GM23338 (cell line): Measurements from ENCODE around the gene GC. TPM values are rescaled to one million over a fixed set of nuclear protein-coding genes. Genes with fewer than 3 reads are reported as not detected.

Source experiments
- ATAC-seq: fragments of 200-7000 bp; cut with Tn5 transposase; 3 replicates; pipeline ENCODE4 v1.9.1; 2020
- DNase-seq: peaks from one replicate; pipeline ENCODE4 v3.0.0-alpha.2; 2015; ENCODE audit warnings: low spot score
- H2AFZ ChIP-seq: fragments of 200-600 bp; sonication (generic); 2 replicates; pipeline ENCODE4 v1.8.0; 2016; ENCODE audit warnings: antibody characterized with exemption, mild to moderate bottlenecking, moderate library complexity
- H3F3A ChIP-seq: fragments of 200-600 bp; sonication (generic); replicated peaks from 2 replicates; pipeline ENCODE4 v1.8.0; 2017; ENCODE audit warnings: antibody characterized with exemption, mixed run types, low read depth
- H3K27ac ChIP-seq: fragments of 200-600 bp; sonication (generic); 2 replicates; pipeline ENCODE4 v1.6.1; 2016; ENCODE audit warnings: low read depth
- H3K27me3 ChIP-seq: fragments of 200-600 bp; sonication (generic); 2 replicates; pipeline ENCODE4 v1.8.0; 2016; ENCODE audit warnings: mild to moderate bottlenecking, mixed run types, moderate library complexity; ENCODE audit not compliant: insufficient read depth
- H3K36me3 ChIP-seq: fragments of 200-600 bp; sonication (generic); 2 replicates; pipeline ENCODE4 v1.8.0; 2016; ENCODE audit warnings: mild to moderate bottlenecking; ENCODE audit not compliant: insufficient read depth
- H3K4me1 ChIP-seq: fragments of 200-600 bp; sonication (generic); 2 replicates; pipeline ENCODE4 v1.8.0; 2016; ENCODE audit warnings: mild to moderate bottlenecking, moderate library complexity; ENCODE audit not compliant: insufficient read depth
- H3K4me2 ChIP-seq: fragments of 200-600 bp; sonication (generic); 2 replicates; pipeline ENCODE4 v1.7.1; 2017; ENCODE audit warnings: mixed run types
- H3K4me3 ChIP-seq: fragments of 200-600 bp; sonication (generic); 2 replicates; pipeline ENCODE4 v1.6.1; 2016; ENCODE audit warnings: mixed run types
- H3K79me2 ChIP-seq: fragments of 200-600 bp; sonication (generic); replicated peaks from 2 replicates; pipeline ENCODE4 v1.8.0; 2017; ENCODE audit warnings: mild to moderate bottlenecking; ENCODE audit not compliant: insufficient read depth
- H3K9me2 ChIP-seq: fragments of 200-600 bp; sonication (generic); 2 replicates; pipeline ENCODE4 v1.8.0; 2017; ENCODE audit not compliant: insufficient read depth
- H4K20me1 ChIP-seq: fragments of 200-600 bp; sonication (generic); replicated peaks from 2 replicates; pipeline ENCODE4 v1.8.0; 2017; ENCODE audit warnings: mild to moderate bottlenecking; ENCODE audit not compliant: insufficient read depth
- H3K27ac Mint-ChIP-seq: 2 replicates; pipeline ENCODE4 v1.8.0; 2020; ENCODE audit warnings: inconsistent platforms, mild to moderate bottlenecking, moderate library complexity, mixed read lengths
- H3K27me3 Mint-ChIP-seq: 3 replicates; pipeline ENCODE4 v1.8.0; 2022; ENCODE audit warnings: low read depth, mild to moderate bottlenecking, moderate library complexity, mixed read lengths, inconsistent platforms; ENCODE audit not compliant: insufficient read depth, poor library complexity
- H3K36me3 Mint-ChIP-seq: 3 replicates; pipeline ENCODE4 v1.8.0; 2021; ENCODE audit warnings: low read depth, mild to moderate bottlenecking, inconsistent platforms, moderate library complexity, mixed read lengths
- H3K4me1 Mint-ChIP-seq: 3 replicates; pipeline ENCODE4 v1.8.0; 2020; ENCODE audit warnings: mild to moderate bottlenecking, inconsistent platforms, mixed read lengths
- H3K4me3 Mint-ChIP-seq: 3 replicates; pipeline ENCODE4 v1.8.0; 2021; ENCODE audit warnings: moderate library complexity, mild to moderate bottlenecking, inconsistent platforms, mixed read lengths
- H3K9me3 Mint-ChIP-seq: 3 replicates; pipeline ENCODE4 v1.8.0; 2020; ENCODE audit warnings: moderate library complexity, mild to moderate bottlenecking, inconsistent platforms, mixed read lengths
- EZH2phosphoT487 ChIP-seq: fragments of 200-600 bp; sonication (generic); IDR thresholded peaks from one replicate; pipeline ENCODE4 v1.8.1; 2018; ENCODE audit warnings: antibody characterized with exemption; ENCODE audit not compliant: unreplicated experiment
- NANOG ChIP-seq: IDR thresholded peaks from 2 replicates; pipeline ENCODE4 v1.6.1; 2016; ENCODE audit warnings: antibody characterized with exemption, borderline replicate concordance
- polyA plus RNA-seq: library from polyadenylated mRNA; unstranded; fragments of >200 nt; fragmentation: Nextera tagmentation; extraction: Ambion mirVana; gene quantifications from 2 replicates; pipeline ENCODE4 v1.2.1, GENCODE V29; 2016
- total RNA-seq: library from RNA; depleted of rRNA; stranded (reverse); fragments of >200 nt; shearing (Covaris generic); gene quantifications from 2 replicates; pipeline ENCODE4 v1.2.3, GENCODE V29; 2014
- TF ChIP-seq, protein P1 (sequence below): IDR thresholded peaks from one replicate; pipeline ENCODE4 v1.6.1; 2018; ENCODE audit warnings: antibody characterized with exemption; ENCODE audit not compliant: unreplicated experiment
- TF ChIP-seq, protein P2 (sequence below), 2 experiments: fragments of 200-600 bp in 1 of 2; sonication (generic) in 1 of 2; conservative IDR thresholded peaks; 2 replicates each; pipeline versions ENCODE4 v1.5.1 to v1.6.1; 2016 to 2017; ENCODE audit warnings: antibody characterized with exemption in 2 of 2, low read depth in 2 of 2, mild to moderate bottlenecking in 2 of 2, moderate library complexity in 1 of 2
- TF ChIP-seq, protein P3 (sequence below): IDR thresholded peaks from 2 replicates; pipeline ENCODE4 v1.6.1; 2016; ENCODE audit warnings: antibody characterized with exemption
- TF ChIP-seq, protein P4 (sequence below): fragments of 250-450 bp; sonication (Bioruptor Pico); IDR thresholded peaks from 2 replicates; pipeline ENCODE4 v1.5.0; 2020; ENCODE audit warnings: mild to moderate bottlenecking, moderate library complexity

GC gene
- total and polyA plus RNA-seq, 2 experiments from 2014 or later, result 0.21 to 1.7 TPM

DNA sequence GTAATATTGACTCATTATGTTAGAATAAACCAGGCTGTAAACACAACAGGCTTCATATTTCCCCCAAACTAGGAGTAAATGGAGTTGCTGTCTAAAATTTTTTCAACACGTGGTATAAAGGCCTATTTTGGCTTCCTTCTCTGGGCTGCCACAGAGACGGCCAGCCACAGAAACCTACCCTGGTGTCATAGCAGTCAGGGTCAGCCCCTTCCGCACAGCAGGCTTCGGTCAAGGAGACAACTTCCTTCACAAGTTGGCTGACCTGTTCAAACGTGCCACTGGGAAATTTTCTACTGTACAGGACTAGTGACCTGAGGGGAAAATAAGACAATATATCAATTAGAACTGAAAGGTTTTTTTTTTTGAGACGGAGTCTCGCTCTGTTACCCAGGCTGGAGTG lies 15.8 kb downstream of the GC start:
- ATAC-seq, result no peak
- Mint-ChIP-seq H3K36me3 (peaks cover 20% of the 10 kb centered on the region), H3K4me3 (no peak overlapping the region), H3K27me3 (no peaks in the 10 kb centered on the region), H3K9me3 (no peaks in the 10 kb centered on the region; the same call in 2 of the 3 replicates), H3K27ac (no peak overlapping the region), H3K4me1 (peaks cover 33% of the 10 kb centered on the region)
- no peak overlapping the region for H2AFZ ChIP-seq
- no peak overlapping the region for H3K4me2 ChIP-seq
- H3K4me3 ChIP-seq, result no peak overlapping the region
- H4K20me1 ChIP-seq, result no peaks in the 10 kb centered on the region
- DNase-seq, result no peak
- TF ChIP-seq, protein P1, sequence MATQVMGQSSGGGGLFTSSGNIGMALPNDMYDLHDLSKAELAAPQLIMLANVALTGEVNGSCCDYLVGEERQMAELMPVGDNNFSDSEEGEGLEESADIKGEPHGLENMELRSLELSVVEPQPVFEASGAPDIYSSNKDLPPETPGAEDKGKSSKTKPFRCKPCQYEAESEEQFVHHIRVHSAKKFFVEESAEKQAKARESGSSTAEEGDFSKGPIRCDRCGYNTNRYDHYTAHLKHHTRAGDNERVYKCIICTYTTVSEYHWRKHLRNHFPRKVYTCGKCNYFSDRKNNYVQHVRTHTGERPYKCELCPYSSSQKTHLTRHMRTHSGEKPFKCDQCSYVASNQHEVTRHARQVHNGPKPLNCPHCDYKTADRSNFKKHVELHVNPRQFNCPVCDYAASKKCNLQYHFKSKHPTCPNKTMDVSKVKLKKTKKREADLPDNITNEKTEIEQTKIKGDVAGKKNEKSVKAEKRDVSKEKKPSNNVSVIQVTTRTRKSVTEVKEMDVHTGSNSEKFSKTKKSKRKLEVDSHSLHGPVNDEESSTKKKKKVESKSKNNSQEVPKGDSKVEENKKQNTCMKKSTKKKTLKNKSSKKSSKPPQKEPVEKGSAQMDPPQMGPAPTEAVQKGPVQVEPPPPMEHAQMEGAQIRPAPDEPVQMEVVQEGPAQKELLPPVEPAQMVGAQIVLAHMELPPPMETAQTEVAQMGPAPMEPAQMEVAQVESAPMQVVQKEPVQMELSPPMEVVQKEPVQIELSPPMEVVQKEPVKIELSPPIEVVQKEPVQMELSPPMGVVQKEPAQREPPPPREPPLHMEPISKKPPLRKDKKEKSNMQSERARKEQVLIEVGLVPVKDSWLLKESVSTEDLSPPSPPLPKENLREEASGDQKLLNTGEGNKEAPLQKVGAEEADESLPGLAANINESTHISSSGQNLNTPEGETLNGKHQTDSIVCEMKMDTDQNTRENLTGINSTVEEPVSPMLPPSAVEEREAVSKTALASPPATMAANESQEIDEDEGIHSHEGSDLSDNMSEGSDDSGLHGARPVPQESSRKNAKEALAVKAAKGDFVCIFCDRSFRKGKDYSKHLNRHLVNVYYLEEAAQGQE, result no peak
- TF ChIP-seq NANOG, result no peak
- TF ChIP-seq, protein P2, sequence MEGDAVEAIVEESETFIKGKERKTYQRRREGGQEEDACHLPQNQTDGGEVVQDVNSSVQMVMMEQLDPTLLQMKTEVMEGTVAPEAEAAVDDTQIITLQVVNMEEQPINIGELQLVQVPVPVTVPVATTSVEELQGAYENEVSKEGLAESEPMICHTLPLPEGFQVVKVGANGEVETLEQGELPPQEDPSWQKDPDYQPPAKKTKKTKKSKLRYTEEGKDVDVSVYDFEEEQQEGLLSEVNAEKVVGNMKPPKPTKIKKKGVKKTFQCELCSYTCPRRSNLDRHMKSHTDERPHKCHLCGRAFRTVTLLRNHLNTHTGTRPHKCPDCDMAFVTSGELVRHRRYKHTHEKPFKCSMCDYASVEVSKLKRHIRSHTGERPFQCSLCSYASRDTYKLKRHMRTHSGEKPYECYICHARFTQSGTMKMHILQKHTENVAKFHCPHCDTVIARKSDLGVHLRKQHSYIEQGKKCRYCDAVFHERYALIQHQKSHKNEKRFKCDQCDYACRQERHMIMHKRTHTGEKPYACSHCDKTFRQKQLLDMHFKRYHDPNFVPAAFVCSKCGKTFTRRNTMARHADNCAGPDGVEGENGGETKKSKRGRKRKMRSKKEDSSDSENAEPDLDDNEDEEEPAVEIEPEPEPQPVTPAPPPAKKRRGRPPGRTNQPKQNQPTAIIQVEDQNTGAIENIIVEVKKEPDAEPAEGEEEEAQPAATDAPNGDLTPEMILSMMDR (conservative IDR thresholded peaks at IDR 0.05; ENCODE audit: low read depth in 2 of 2), result no peak
- H3K79me2 ChIP-seq, result no peaks in the 10 kb centered on the region
- H3K27me3 ChIP-seq, result no peaks in the 10 kb centered on the region
- no peaks in the 10 kb centered on the region for H3K36me3 ChIP-seq
- peaks cover 4% of the 10 kb centered on the region; the same call in 1 of the 2 replicates for H3F3A ChIP-seq
- H3K9me2 ChIP-seq, result peaks cover 3% of the 10 kb centered on the region; the same call in 1 of the 2 replicates
- H3K4me1 ChIP-seq, result peaks cover 29% of the 10 kb centered on the region
- no peak overlapping the region for H3K27ac ChIP-seq

DNA sequence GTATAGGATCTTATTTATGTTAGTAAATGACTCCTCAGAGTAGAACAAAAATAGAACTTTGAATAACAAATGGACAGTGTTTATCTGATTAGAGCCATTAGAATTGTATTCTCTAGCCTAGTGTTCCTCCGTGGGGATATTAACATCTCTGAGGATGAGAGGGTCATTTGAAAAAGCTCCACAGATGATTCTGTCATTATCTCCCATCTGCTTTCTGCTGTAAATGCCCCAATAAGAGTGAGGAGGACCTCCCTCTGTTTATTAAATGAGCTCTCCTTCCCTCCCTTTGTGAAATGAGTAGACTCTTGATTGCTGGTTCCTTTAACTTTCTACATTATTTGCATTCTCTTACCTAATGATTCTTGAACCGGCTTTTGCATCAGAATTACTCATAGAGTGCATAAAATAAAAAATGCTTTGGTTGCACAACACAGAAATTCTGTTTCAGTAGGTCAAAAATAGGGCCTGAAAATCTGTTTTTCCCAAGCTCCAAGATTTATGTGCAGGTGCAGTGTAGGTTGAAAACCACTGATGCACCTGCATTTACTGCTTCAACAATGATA lies 18.0 kb downstream of the GC start:
- H3K27ac Mint-ChIP-seq, result peak overlapping the region; percentile 94
- peak overlapping the region; percentile 84 for H3K27ac ChIP-seq
- ATAC-seq, result peak; percentile 84
- TF ChIP-seq EZH2phosphoT487, result no peak
- TF ChIP-seq, protein P3, sequence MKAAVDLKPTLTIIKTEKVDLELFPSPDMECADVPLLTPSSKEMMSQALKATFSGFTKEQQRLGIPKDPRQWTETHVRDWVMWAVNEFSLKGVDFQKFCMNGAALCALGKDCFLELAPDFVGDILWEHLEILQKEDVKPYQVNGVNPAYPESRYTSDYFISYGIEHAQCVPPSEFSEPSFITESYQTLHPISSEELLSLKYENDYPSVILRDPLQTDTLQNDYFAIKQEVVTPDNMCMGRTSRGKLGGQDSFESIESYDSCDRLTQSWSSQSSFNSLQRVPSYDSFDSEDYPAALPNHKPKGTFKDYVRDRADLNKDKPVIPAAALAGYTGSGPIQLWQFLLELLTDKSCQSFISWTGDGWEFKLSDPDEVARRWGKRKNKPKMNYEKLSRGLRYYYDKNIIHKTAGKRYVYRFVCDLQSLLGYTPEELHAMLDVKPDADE, result no peak
- TF ChIP-seq NANOG, result peak; percentile 98
- TF ChIP-seq, protein P4, sequence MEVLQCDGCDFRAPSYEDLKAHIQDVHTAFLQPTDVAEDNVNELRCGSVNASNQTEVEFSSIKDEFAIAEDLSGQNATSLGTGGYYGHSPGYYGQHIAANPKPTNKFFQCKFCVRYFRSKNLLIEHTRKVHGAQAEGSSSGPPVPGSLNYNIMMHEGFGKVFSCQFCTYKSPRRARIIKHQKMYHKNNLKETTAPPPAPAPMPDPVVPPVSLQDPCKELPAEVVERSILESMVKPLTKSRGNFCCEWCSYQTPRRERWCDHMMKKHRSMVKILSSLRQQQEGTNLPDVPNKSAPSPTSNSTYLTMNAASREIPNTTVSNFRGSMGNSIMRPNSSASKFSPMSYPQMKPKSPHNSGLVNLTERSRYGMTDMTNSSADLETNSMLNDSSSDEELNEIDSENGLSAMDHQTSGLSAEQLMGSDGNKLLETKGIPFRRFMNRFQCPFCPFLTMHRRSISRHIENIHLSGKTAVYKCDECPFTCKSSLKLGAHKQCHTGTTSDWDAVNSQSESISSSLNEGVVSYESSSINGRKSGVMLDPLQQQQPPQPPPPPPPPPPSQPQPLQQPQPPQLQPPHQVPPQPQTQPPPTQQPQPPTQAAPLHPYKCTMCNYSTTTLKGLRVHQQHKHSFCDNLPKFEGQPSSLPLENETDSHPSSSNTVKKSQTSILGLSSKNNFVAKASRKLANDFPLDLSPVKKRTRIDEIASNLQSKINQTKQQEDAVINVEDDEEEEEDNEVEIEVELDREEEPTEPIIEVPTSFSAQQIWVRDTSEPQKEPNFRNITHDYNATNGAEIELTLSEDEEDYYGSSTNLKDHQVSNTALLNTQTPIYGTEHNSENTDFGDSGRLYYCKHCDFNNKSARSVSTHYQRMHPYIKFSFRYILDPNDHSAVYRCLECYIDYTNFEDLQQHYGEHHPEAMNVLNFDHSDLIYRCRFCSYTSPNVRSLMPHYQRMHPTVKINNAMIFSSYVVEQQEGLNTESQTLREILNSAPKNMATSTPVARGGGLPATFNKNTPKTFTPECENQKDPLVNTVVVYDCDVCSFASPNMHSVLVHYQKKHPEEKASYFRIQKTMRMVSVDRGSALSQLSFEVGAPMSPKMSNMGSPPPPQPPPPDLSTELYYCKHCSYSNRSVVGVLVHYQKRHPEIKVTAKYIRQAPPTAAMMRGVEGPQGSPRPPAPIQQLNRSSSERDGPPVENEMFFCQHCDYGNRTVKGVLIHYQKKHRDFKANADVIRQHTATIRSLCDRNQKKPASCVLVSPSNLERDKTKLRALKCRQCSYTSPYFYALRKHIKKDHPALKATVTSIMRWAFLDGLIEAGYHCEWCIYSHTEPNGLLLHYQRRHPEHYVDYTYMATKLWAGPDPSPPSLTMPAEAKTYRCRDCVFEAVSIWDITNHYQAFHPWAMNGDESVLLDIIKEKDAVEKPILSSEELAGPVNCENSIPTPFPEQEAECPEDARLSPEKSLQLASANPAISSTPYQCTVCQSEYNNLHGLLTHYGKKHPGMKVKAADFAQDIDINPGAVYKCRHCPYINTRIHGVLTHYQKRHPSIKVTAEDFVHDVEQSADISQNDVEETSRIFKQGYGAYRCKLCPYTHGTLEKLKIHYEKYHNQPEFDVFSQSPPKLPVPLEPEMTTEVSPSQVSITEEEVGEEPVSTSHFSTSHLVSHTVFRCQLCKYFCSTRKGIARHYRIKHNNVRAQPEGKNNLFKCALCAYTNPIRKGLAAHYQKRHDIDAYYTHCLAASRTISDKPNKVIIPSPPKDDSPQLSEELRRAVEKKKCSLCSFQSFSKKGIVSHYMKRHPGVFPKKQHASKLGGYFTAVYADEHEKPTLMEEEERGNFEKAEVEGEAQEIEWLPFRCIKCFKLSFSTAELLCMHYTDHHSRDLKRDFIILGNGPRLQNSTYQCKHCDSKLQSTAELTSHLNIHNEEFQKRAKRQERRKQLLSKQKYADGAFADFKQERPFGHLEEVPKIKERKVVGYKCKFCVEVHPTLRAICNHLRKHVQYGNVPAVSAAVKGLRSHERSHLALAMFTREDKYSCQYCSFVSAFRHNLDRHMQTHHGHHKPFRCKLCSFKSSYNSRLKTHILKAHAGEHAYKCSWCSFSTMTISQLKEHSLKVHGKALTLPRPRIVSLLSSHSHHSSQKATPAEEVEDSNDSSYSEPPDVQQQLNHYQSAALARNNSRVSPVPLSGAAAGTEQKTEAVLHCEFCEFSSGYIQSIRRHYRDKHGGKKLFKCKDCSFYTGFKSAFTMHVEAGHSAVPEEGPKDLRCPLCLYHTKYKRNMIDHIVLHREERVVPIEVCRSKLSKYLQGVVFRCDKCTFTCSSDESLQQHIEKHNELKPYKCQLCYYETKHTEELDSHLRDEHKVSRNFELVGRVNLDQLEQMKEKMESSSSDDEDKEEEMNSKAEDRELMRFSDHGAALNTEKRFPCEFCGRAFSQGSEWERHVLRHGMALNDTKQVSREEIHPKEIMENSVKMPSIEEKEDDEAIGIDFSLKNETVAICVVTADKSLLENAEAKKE (CRISPR knock-in tag), result peak; percentile 89

More for the DNA sequence above, 18.0 kb downstream of the GC start:
- Mint-ChIP-seq H3K27me3 (no peaks in the 10 kb centered on the region), H3K4me1 (peaks cover 25% of the 10 kb centered on the region), H3K36me3 (peaks cover 39% of the 10 kb centered on the region), H3K4me3 (no peak overlapping the region), H3K9me3 (peaks cover 20% of the 10 kb centered on the region)
- no peak overlapping the region; the same call in 1 of the 2 replicates for H3K4me3 ChIP-seq
- peaks cover 11% of the 10 kb centered on the region for H3K9me2 ChIP-seq
- H4K20me1 ChIP-seq, result no peaks in the 10 kb centered on the region
- peaks cover 29% of the 10 kb centered on the region for H3K4me1 ChIP-seq
- H3K27me3 ChIP-seq, result no peaks in the 10 kb centered on the region
- H3F3A ChIP-seq, result peaks cover 4% of the 10 kb centered on the region; the same call in 1 of the 2 replicates
- no peaks in the 10 kb centered on the region for H3K36me3 ChIP-seq
- peak overlapping the region; percentile 50 for H3K4me2 ChIP-seq
- no peaks in the 10 kb centered on the region for H3K79me2 ChIP-seq
- DNase-seq, result peak; percentile 24
- no peak overlapping the region for H2AFZ ChIP-seq
